GM12878 (cell line): ENCODE results near the gene WBP4. TPM values are rescaled to one million over a fixed set of nuclear protein-coding genes. Genes with fewer than 3 reads are reported as not detected.

Experiments used
- ATAC-seq: fragments of 200-7000 bp; cut with Tn5 transposase; 3 replicates; pipeline ENCODE4 v1.9.1; 2020; ENCODE audit warnings: mild to moderate bottlenecking, moderate library complexity
- BruUV-seq: library from RNA; stranded (reverse); fragments of 400-500 nt; replicated peaks from 2 replicates; lab custom pipeline; 2021; lab: Mats Ljungman, UMichigan
- CTCF ChIA-PET: fragments of 300-600 bp; sonication (Branson Sonifier 250); formaldehyde crosslinking; extraction: SDS; loops from one replicate; lab custom pipeline; 2021; ENCODE audit warnings: inconsistent platforms; lab: Yijun Ruan, JAX
- POLR2A ChIA-PET: fragments of 350-600 bp; formaldehyde crosslinking; extraction: SDS; loops from one replicate; lab custom pipeline; 2021; ENCODE audit warnings: inconsistent platforms; lab: Charles Lee
- RAD21 ChIA-PET: fragments of 300-600 bp; sonication (Branson Sonifier 250); formaldehyde crosslinking; loops from one replicate; lab custom pipeline; 2023; ENCODE audit warnings: antibody characterized with exemption; ENCODE audit not compliant: unreplicated experiment; lab: Charles Lee
- SMC1A ChIA-PET: fragments of 300-600 bp; sonication (Branson Sonifier 250); formaldehyde crosslinking; loops from one replicate; lab custom pipeline; 2023; ENCODE audit not compliant: unreplicated experiment, uncharacterized antibody; lab: Charles Lee
- DNase-seq: peaks from one replicate; pipeline ENCODE4 v3.0.0-alpha.2; 2011; ENCODE audit warnings: low read depth, low spot score
- FAIRE-seq: peaks from 3 replicates; lab custom pipeline; 2011; peaks lifted over from hg19 to GRCh38; lab: Jason Lieb, UNC
- H2AFZ ChIP-seq: 2 replicates; pipeline ENCODE4 v1.6.0; 2011; ENCODE audit warnings: low read depth, low read length, control low read depth; ENCODE audit not compliant: control insufficient read depth
- H3K27ac ChIP-seq: 2 replicates; pipeline ENCODE4 v1.5.1; 2011; ENCODE audit warnings: control low read depth; ENCODE audit not compliant: control insufficient read depth, insufficient read depth
- H3K27me3 ChIP-seq, 2 experiments: replicated peaks in 1 of 2; 2 replicates each; pipeline versions ENCODE4 v1.6.0 to v1.6.1; 2011; ENCODE audit warnings: low read length in 1 of 2; ENCODE audit not compliant: control insufficient read depth in 2 of 2, insufficient read depth in 2 of 2
- H3K36me3 ChIP-seq, 2 experiments: 2 replicates each; pipeline ENCODE4 v1.5.1; 2011; ENCODE audit warnings: low read length in 1 of 2; ENCODE audit not compliant: control insufficient read depth in 2 of 2, insufficient read depth in 2 of 2
- H3K4me1 ChIP-seq: 2 replicates; pipeline ENCODE4 v1.6.1; 2011; ENCODE audit warnings: mild to moderate bottlenecking, low read length, moderate library complexity, mixed read lengths; ENCODE audit not compliant: control insufficient read depth, insufficient read depth
- H3K4me2 ChIP-seq: 2 replicates; pipeline ENCODE4 v1.6.0; 2011; ENCODE audit warnings: control low read depth; ENCODE audit not compliant: control insufficient read depth, insufficient read depth
- H3K4me3 ChIP-seq: fragments of 200-600 bp; sonication (generic); 2 replicates; pipeline ENCODE4 v1.5.1; 2016
- H3K79me2 ChIP-seq: 2 replicates; pipeline ENCODE4 v1.6.0; 2011; ENCODE audit warnings: low read length; ENCODE audit not compliant: control insufficient read depth, insufficient read depth
- H3K9ac ChIP-seq: 2 replicates; pipeline ENCODE4 v1.8.0; 2011; ENCODE audit warnings: low read length, control low read depth, mixed read lengths; ENCODE audit not compliant: control insufficient read depth, insufficient read depth
- H3K9me3 ChIP-seq: replicated peaks from 3 replicates; pipeline ENCODE4 v1.5.1; 2011; ENCODE audit warnings: mild to moderate bottlenecking, low read length; ENCODE audit not compliant: control insufficient read depth, insufficient read depth
- H4K20me1 ChIP-seq: 2 replicates; pipeline ENCODE4 v1.6.0; 2011; ENCODE audit not compliant: control insufficient read depth, insufficient read depth
- CEBPB ChIP-seq, 2 experiments: fragments of 150-350 bp in 1 of 2; IDR thresholded peaks; 2 replicates each; pipeline ENCODE4 v1.6.1; 2012 to 2014; ENCODE audit warnings: low read depth in 2 of 2, low read length in 2 of 2, borderline replicate concordance in 1 of 2, inconsistent platforms in 1 of 2
- EED ChIP-seq: sonication (generic); IDR thresholded peaks from 2 replicates; pipeline ENCODE4 v1.6.1; 2016; ENCODE audit warnings: antibody characterized with exemption, low read depth
- ETV6 ChIP-seq, 2 experiments: fragments of 450-650 bp in 1 of 2; IDR thresholded peaks in 1 of 2; conservative IDR thresholded peaks in 1 of 2; 2 replicates each; pipeline ENCODE4 v1.6.1; 2014; ENCODE audit warnings: antibody characterized with exemption in 1 of 2, borderline replicate concordance in 1 of 2, low read depth in 1 of 2, mild to moderate bottlenecking in 1 of 2, moderate library complexity in 1 of 2
- FOXM1 ChIP-seq: IDR thresholded peaks from 2 replicates; pipeline ENCODE4 v1.6.1; 2012; ENCODE audit warnings: low read depth, mild to moderate bottlenecking, inconsistent platforms, low read length, moderate library complexity
- MXI1 ChIP-seq: fragments of 150-350 bp; IDR thresholded peaks from 2 replicates; pipeline ENCODE4 v1.6.1; 2011; ENCODE audit warnings: low read depth, mild to moderate bottlenecking, inconsistent platforms, low read length, improper control_type of control experiment
- NFXL1 ChIP-seq: fragments of 450-650 bp; IDR thresholded peaks from 2 replicates; pipeline ENCODE4 v1.6.1; 2017; ENCODE audit warnings: antibody characterized with exemption, mild to moderate bottlenecking, borderline replicate concordance
- WGBS: methylation state at CpG from one replicate; pipeline ENCODE4 v1.1.6; 2016; ENCODE audit warnings: low lambda C conversion rate; ENCODE audit not compliant: insufficient replicate concordance, insufficient coverage; ENCODE audit errors: missing lambda C conversion rate; 5-methylcytosine and 5-hydroxymethylcytosine counted together
- in situ Hi-C: fragments of 300-500 bp; cut with MboI; formaldehyde crosslinking; loops from 9 replicates; pipeline ENCODE4 v1.14.3; 2018; ENCODE audit warnings: mixed read lengths
- intact Hi-C: fragments of 100-400 bp; cut with micrococcal nuclease; formaldehyde crosslinking; loops from one replicate; pipeline ENCODE4 v1.14.2; 2022; ENCODE audit not compliant: unreplicated experiment
- polyA plus RNA-seq, 11 experiments: library from polyadenylated mRNA; depleted of rRNA in 4 of 11; unstranded in 6 of 11; stranded (reverse) in 5 of 11; fragments of >200 nt; fragmentation: Nextera tagmentation in 4 of 11; fragmentation: Illumina TruSeq in 1 of 11; extraction: Ambion mirVana in 4 of 11; extraction: Trizol in 1 of 11; gene quantifications; 1 replicate in 1 of 11; 2 replicates in 10 of 11; pipeline versions ENCODE4 v1.2.1 to v1.2.3, GENCODE V29; 2011 to 2016; ENCODE audit warnings: inconsistent platforms in 2 of 11, missing spikeins in 2 of 11, low read depth in 1 of 11
- total RNA-seq, 4 experiments: library from RNA; depleted of rRNA in 3 of 4; stranded (reverse); fragments of >200 nt in 3 of 4; fragmentation: Illumina TruSeq in 1 of 4; extraction: Trizol in 1 of 4; gene quantifications; 2 replicates each; pipeline versions ENCODE4 v1.2.1 to v1.2.3, GENCODE V29; 2013 to 2021

Gene WBP4
- total and polyA plus RNA-seq, 10 of the 15 experiments (the other 5 are each of a cell fraction or from before 2014, with no cell fraction given): 7.4 to 21.6 (median 14.2) TPM

GRCh38 chr13:41018602-41018948 is 42.7 kb upstream of the WBP4 start:
- RAD21 ChIA-PET: interaction anchor here (0.9 to 6.2 kb wide), 18 partner anchors 12 to 241 kb away, joined by 3 to 61 read pairs (median 6); no protein-coding TSS in a partner anchor
- Histone ChIP-seq H4K20me1 (no peaks in the 10 kb centered on the region), H3K79me2 (peaks cover 74% of the 10 kb centered on the region), H3K4me1 (peaks cover 7% of the 10 kb centered on the region), H2AFZ (no peak overlapping the region; the same call in 1 of the 2 replicates), H3K27me3 (no peaks in the 10 kb centered on the region), H3K27ac (peak overlapping the region; percentile 100), H3K36me3 (no peaks in the 10 kb centered on the region), H3K9me3 (no peaks in the 10 kb centered on the region), H3K9ac (peak overlapping the region; percentile 86), H3K4me2 (peak overlapping the region; percentile 26), H3K4me3 (peak overlapping the region; percentile 73)
- FAIRE-seq (no peak), ATAC-seq (no peak), DNase-seq (no peak)
- in situ Hi-C loops (no loop called here), intact Hi-C loops (loop anchor here (2.0 to 5.0 kb wide), 5 partner anchors 14 to 44 kb away; partner anchors contain the start of gene WBP4)
- TF ChIP-seq FOXM1 (no peak), EED (no peak), ETV6 (conservative IDR thresholded peaks at IDR 0.05 in 1 of 2, IDR thresholded peaks at IDR 0.05 in 1 of 2; ENCODE audit: borderline replicate concordance in 1 of 2, low read depth in 1 of 2) (no peak), NFXL1 (no peak), CEBPB (IDR thresholded peaks at IDR 0.05; ENCODE audit: borderline replicate concordance in 1 of 2, low read depth in 2 of 2, low read length in 2 of 2) (no peak), MXI1 (no peak)
- BruUV-seq: TSS peak; percentile 69
- SMC1A ChIA-PET: interaction anchor here (1.0 to 18.2 kb wide), 10 partner anchors 10 to 57 kb away, joined by 4 to 308 read pairs (median 29); no protein-coding TSS in a partner anchor
- CTCF ChIA-PET: interaction anchor here (0.8 to 10.8 kb wide), 11 partner anchors 13 to 50 kb away, joined by 3 to 129 read pairs (median 5); partner anchors contain the start of gene WBP4
- POLR2A ChIA-PET: interaction anchor here (1.0 to 3.8 kb wide), 14 partner anchors 10 to 98 kb away, joined by 3 to 25 read pairs (median 6); partner anchors contain the start of gene WBP4
- 0% methylated on average over 1 of the region's 1 CpG for WGBS
